HG03442 (cell line): ENCODE results near the gene ARHGAP20.

Experiments
- ATAC-seq: cut with Tn5 transposase; IDR thresholded peaks from one replicate; pipeline ENCODE4 v1.9.1; 2021; ENCODE audit warnings: mild to moderate bottlenecking, moderate library complexity; ENCODE audit not compliant: unreplicated experiment

ARHGAP20 gene, protein sequence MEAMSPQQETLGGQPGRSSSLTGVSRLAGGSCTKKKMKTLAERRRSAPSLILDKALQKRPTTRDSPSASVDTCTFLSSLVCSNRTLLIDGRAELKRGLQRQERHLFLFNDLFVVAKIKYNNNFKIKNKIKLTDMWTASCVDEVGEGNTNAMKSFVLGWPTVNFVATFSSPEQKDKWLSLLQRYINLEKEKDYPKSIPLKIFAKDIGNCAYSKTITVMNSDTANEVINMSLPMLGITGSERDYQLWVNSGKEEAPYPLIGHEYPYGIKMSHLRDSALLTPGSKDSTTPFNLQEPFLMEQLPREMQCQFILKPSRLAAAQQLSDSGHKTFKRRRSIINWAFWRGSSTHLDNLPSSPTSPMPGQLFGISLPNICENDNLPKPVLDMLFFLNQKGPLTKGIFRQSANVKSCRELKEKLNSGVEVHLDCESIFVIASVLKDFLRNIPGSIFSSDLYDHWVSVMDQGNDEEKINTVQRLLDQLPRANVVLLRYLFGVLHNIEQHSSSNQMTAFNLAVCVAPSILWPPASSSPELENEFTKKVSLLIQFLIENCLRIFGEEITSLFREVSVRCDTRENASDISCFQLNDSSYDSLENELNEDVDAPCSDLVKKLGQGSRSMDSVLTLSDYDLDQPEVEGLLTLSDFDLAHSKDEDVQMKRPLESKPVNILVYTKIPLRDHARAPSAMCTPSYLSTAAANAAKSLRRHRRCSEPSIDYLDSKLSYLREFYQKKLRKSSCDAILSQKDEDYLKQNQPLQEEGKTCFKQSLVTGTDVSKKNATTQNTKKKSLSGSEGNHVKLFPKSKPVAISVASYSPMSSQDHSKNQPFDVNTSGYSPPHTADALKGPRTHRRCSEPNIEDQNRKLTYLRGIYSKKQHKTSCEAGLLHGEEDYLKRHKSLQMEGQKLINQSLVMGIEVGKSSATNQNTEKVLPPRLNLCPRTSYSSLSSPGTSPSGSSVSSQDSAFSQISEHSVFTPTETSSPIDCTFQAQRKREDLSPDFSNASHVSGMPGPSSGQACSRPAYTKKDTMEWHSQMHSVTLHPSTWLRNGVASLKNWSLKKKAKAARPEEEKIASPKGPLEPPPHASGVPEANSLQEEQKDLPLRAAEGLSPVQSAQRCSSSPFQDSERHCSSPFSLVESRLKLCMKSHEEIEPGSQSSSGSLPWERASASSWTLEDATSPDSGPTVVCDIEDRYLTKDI

DNA sequence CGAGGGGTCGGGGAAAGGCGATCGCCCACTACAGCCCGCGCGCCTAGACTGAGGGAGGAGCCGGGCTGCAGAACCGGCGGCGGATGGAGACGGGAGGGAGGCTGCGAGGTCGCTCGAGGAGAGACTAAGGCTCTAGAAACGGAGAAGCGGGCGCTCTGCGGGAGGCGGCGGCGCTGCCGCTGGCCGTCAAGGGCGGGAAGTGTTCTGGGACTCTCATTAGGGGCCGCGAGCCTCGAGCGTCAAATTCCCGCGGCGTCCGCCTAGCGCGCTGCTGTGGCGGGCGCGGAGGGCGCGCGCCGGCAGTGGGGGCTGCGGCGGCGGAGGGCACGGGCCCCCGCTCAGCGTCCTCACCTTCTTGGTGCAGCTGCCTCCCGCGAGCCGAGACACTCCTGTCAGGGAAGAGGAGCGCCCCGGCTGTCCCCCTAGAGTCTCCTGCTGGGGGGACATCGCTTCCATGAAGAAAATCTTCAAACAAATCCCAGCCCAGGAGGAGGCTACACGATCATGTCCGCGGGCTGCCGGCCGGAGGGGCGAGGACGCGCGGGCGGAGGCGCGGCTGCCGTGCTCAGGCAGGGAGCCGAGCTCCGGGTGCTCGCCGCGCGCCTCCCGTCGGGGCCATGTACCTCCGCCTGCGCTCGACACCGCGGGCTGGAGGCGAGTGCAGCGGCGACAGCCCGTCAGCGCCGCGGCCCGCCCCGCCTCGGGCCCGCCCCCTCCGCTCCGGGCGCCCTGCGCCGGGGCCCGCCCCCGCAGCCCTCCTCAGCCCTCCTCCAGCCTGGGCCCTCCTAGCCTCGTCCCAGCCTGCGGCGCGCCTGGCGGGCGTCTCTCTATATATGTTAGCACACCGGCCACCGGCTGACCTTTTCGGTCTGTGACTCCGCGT is at the start of gene ARHGAP20:
Gene ARHGAP20 (minus strand): TSS at position 662 of the 883 bp plus-strand sequence. CDS start 206 bp downstream, at position 456.
- peak; percentile 82 for ATAC-seq

DNA sequence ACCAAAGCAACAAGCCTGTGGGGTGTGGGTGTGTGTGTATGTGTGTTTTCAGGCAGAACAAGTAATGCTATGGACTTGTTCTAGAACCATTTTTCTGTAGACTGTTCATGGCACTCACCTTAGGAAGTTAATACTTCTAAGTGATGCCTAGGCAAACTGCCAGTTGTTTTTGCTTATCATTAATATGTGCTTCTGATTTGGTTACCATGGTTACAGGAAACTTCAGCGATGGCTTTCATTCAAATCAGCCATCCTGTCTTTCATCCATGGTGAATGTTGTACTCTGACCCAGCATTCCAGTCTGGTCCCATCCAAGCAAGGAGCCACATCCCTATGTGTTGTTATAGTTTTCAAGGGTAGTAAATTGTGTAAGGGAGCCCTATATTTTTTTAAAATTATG is 49.8 kb upstream of the ARHGAP20 start:
- ATAC-seq = no peak

DNA sequence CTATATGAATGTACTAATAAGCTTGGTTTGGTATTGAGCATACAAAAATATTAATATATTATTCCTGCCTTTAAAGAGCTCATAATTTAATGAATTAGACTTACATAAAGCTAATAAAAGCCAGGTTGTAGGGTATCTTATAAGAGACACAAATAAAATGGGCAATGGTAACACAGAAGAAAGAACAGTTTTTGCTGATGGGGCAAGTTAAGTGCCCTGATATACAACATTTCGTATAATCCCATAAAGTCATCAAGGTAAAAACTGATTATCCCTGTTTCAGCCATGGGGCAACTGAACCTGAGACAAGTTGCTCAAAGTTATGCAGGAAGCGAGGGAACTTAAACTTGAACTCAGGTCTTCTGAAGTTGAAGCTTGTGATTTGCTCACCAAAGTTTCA is 48.9 kb upstream of the ARHGAP20 start:
- no peak for ATAC-seq

DNA sequence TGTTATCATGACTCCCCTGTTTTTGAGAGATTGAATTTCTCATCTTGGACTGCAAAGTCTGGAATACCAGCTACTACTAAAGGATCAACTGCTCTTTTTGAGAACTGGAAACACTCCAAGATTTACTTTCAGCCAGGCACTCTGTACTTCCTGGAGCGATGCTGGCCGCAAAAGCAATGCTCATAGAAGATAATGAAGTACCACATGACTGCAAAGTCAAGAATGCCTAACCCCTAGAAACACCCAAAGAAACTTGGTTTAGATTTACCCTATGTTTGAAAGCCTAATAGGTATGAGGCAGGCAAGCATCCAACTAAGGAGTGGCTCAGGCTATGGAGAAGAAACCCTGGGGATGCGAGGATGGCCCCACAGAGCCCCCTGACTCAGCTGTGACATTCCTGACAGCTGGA is 47.7 kb upstream of the ARHGAP20 start:
- ATAC-seq = no peak

DNA sequence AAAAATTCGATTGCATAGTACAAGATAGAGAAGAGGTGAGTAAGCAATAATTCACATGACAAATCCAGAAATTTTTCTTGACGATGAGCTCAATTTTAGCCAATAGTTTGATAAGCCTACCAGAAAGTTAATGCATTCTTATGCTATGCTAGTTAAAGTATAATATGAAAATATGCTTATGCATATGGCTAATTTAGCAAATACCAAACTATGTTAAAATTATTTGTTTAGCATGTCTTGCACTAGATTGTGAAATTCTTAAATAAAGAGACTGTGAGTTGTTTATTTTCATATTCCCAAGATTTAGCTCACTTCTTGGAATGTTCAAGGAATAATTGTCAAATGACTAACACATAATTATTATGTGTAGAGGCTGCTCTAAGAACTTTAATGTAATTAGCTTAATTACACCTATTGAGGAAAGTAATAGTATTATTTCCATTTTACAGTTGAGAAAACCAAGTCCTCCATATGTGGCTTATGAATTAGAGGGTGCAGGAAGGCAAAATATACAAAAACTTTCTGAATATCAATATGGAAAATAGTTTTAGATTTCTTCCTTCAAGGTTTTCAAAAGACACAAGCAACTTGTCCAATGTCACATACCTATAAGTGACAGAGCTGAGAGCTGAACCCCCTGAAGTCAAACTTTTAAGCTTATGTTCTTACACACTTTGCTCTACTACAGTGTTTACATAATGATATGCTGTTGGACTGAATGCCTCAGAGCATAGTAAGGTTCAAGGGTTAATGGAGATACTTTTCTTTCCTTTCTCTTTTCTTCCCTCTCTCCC is 45.9 kb upstream of the ARHGAP20 start:
- no peak for ATAC-seq

DNA sequence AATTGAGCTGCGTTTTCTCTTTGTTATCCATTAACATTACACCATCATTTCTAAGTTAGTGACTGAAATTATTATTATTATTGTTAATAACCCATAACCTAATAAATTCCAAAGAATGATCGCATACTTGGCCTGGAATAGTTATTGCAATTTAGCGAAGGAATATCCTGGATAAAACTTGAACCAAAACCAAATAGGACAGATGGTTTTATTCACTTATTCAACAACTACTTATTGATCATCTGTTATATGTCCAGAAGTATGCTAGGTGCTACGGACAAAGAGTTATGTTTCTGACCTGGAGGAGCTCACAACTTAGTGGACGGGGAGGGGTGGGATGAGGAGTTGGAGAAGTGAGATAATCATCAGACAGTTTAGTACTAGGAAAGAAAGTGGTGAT is 44.8 kb upstream of the ARHGAP20 start:
- no peak for ATAC-seq

DNA sequence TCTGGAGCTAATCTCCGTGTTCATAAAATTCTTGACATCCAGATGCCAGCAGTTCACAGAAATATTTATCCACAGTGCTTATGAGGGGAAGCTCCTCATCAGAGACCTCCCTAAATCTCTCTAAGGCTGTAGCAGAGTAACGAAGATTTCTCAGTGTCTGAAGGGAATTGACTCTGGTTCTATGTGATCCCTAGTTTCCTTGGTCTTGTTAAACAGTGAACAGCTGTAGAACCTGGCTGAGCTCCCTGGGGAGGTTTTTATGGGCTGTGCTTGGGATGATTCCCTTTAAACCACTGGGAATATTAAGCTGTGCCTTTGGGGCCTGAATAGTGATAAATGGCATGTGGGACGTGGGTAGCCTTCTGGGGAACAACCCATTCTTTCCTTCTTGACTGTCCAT is 43.7 kb upstream of the ARHGAP20 start:
- no peak for ATAC-seq

DNA sequence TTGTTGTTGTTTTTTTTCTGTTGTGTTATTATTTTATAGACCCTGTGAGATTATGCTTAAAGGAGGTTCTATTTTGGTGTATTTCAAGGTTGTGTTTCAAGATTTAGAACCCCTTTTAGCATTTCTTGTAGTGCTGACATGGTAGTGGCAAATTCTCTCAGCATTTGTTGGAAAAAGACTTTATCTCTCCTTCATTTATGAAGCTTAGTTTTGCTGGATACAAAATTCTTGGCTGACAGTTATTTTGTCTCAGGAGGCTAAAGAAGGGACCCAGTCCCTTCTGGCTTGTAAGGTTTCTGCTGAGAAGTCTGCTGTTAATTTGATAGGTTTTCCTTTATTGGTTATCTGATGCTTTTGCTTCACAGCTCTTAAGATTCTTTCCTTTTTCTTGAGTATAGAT is 40.7 kb upstream of the ARHGAP20 start:
- ATAC-seq = no peak

DNA sequence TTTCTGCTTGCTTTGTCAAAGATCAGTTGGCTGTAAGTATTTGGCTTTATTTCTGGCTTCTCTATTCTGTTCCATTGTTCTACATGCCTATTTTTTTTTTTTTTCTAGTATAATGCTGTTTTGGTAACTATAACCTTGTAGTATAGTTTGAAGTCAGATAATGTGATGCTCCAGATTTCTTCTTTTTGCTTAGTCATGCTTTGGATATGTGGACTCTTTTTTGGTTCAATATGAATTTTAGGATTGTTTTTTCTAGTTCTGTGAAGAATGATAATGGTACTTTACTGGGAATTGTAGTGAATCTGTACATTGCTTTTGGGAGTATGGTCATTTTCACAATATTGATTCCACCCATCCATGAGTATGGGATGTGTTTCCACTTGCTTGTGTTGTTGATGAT is 37.9 kb upstream of the ARHGAP20 start:
- ATAC-seq = no peak

DNA sequence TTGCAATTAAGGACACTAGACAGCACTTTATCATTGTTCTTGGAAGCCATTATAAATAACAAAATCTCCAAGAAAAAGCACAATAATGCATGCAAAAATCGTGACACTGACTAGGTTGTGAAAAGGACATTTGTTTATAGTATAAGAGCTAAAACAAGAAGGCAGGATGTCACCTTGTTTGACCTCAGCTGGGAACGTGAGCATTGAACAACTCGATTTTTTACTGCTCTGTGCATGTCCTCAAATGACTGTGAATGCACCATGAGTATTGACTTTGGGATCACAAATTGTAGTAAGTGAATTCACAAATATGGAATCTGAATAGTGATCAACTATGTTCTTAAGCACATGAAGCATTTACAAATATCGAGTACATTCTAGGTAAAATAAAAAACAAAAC is 35.3 kb upstream of the ARHGAP20 start:
- ATAC-seq = no peak

DNA sequence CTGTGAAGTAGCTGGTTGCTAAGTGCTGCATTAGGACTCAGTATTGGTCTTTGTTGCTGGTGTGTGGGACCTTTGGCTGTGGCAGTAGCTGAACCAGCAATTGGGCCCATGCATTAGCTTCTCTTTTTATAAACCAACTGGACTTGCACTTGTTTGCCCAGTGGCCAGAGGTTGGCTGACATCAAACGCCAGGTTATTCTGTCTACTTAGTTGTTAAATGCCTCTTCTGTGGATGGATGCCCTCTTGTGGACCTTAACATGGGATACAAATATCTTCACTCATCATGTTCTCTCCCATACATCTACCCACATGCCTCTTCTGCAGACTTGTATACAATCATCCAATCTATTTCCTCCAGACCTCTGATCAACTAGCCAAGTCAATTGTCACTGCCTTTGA is 26.4 kb upstream of the ARHGAP20 start:
- no peak for ATAC-seq

DNA sequence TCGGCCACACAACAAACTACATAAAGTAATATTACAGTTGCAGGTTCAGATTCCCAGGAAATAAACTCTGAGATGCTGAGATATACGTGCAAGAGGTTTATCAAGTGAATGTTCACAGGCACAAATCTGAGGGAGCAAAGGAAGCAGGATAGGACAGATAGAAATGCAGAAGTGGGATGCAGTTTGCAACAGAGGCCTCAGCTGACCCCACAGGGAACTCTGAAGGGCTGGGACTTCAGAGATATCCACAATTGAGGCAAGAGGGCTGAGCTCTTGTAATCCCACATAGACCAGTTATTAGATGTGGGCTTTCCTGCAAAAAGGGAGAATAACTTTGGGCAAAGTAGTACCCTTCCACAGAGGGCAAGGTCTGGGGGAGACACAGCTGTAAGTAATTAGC is 25.4 kb upstream of the ARHGAP20 start:
- no peak for ATAC-seq

DNA sequence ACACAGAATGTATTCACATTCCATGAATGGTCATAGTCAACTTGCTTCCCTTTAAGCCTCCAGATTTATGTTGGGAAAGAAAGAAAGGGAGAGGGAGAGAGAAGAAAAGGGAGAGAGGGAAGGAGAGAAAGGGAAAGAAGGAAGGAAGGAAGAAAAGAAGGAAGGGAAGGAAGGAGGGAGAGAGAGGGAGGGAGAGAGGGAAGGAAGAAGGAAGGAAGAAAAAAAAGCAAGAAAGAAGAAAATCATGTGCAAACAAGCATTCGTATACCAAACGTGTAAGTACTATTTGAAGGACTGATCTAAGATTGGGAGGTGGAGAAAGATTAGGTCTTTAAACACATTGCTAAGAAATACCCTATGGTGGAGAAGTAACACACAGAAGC is 23.9 kb upstream of the ARHGAP20 start:
- ATAC-seq = no peak

DNA sequence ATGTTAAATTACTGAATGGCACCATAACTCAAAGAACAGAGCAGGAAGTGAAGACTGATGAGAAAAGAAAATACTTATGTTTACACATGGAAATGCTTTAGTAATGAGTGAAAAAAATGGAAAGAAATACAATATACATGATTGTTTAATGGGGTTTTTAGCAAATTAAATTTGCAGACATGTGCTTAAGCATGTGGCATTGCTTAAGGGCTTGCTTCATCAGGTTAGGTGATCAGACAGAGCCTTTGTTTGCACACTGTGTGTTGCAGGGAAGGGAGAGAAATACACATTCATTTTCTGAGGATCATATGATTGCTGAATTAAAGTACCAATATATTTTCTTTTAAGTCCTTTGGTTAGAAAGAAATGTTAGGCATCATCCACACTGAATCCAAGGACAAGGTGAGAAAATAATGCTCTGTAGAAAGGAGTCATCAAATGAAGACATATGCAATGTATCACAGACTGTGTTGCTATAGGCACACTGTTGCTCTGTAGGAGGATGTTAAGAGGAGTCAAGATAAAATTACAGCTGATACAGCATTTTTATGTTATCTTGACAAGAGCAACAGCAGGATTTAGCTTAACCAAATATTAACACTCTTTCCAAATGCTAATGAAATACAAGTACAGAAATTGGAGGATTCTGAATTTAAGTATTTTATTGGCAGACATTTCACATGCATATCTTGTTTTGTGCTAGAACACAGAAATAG is 23.4 kb upstream of the ARHGAP20 start:
- no peak for ATAC-seq

DNA sequence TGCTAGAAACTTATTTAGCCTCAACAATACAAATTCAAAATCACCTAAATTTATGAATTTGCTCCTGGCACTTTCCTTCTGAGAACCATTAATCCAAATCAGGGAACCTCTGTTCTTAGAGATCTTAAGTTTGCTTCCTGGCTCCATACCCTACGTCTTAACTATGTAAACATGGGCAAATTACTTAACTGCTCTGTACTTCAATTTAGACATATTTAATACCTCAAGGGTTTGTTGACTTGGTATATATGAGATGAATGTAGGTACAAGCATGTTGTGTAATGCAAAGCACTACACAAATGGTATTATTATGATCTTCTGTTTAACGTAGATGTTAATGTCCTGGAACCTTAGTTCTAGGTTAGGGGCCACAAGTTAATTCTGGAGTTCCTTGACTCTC is 22.6 kb upstream of the ARHGAP20 start:
- no peak for ATAC-seq

DNA sequence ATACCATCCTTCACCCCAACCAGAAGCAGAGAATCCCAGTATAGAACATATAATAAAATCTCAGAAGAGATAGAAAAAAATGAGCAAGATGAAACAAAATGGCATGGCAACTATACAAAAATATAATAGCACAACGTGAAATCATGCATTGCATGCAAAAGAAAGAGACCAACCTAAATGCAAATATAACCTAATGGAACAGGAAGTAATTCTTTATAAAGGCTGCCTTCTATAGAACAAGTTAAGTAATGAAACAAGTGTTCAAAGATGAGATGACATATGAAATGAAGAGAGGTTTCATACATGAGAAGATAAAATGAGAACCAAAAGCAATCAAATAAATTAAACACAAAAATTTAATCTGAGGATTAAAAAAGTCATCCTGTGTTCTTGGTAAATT is 18.5 kb upstream of the ARHGAP20 start:
- ATAC-seq = no peak

DNA sequence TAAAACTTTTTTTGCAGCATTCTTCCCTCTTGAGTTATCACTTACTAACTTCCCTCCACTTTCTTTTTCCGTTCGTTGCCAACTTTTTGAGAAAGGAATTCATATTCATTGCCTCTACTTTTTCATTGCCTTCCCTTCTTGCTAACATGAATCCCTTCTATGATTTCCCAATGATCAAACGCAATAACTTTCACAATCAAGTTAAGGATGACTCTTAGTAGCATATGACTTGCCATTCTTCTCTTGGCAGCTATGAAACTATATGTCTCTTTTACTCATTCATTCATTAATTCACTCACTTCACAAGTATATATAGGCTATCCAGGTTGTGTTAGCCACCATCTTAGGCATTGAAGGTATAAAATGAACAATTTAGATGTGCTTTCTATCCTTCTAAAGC is 16.6 kb upstream of the ARHGAP20 start:
- ATAC-seq = no peak

DNA sequence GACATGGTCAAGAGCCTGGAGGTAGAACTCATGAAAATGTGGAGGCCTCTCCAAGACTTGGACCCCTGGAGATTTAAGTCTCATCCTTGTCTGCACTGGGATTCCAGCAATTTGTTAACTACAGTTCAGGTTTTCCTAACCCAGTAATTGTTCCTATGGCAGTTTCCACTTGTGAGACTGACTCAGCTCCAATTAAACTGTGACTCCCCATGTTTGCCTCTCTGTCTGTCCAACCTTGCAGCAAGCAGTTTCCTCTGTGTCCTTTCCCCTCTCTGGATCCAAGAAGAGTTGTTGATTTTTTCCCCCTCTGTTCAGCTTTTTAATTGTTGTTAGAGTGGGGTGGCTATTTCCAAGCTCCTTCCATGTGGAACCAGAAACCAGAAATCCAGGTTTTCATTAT is 16.2 kb upstream of the ARHGAP20 start:
- no peak for ATAC-seq

DNA sequence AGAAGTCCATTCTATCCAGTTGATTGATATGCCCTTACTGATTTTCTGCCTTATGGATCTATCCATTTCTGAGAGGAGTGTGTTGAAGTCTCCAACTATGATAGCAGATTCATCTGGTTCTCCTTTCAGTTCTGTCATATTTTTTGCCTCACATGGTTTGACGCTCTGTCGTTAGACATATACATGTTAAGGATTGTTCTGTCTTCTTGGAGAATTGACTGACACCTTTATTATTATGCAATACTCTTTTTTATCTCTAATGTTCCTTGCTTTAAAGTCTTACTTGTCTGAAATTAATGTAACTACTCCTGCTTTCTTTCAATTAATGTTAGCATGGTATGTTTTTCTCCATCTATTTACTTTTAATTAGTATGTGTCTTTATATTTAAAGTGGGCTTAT is 12.1 kb upstream of the ARHGAP20 start:
- no peak for ATAC-seq
